Body of pancreas (tissue), 4 donors: Measurements from ENCODE around the gene MLEC.

Source experiments
- POLR2A ChIP-seq, 3 donors: fragments of 450-650 bp; IDR thresholded peaks; one replicate each; pipeline ENCODE4 v1.6.1; 2016; ENCODE audit warnings: antibody characterized with exemption in 3 of 3, mild to moderate bottlenecking in 2 of 3
- TF ChIP-seq, protein P1 (sequence below), 7 experiments: fragments of 450-650 bp in 4 of 7; fragments of 200-600 bp in 3 of 7; sonication (generic) in 3 of 7; IDR thresholded peaks; one replicate each; pipeline ENCODE4 v1.5.1; 2016 to 2019; ENCODE audit warnings: antibody characterized with exemption in 7 of 7

DNA sequence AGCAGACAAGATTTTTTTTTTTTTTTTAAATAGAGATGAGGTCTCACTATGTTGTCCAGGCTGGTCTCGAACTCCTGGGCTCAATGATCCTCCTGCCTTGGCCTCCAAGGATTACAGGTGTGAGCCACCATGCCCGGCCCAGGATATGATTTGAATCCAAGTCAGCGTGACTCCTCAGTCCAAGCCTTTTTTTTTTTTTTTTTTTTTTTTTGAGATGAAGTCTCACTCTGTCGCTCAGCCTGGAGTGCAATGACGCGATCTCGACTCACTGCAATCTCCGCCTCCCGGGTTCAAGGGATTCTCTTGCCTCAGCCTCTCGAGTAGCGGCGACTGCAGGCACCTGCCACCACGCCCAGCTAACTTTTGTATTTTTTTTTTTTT, 39.6 kb upstream of the MLEC start:
- no peak for TF ChIP-seq POLR2A (IDR thresholded peaks at IDR 0.05)
- TF ChIP-seq, protein P1, sequence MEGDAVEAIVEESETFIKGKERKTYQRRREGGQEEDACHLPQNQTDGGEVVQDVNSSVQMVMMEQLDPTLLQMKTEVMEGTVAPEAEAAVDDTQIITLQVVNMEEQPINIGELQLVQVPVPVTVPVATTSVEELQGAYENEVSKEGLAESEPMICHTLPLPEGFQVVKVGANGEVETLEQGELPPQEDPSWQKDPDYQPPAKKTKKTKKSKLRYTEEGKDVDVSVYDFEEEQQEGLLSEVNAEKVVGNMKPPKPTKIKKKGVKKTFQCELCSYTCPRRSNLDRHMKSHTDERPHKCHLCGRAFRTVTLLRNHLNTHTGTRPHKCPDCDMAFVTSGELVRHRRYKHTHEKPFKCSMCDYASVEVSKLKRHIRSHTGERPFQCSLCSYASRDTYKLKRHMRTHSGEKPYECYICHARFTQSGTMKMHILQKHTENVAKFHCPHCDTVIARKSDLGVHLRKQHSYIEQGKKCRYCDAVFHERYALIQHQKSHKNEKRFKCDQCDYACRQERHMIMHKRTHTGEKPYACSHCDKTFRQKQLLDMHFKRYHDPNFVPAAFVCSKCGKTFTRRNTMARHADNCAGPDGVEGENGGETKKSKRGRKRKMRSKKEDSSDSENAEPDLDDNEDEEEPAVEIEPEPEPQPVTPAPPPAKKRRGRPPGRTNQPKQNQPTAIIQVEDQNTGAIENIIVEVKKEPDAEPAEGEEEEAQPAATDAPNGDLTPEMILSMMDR (IDR thresholded peaks at IDR 0.05), result no peak
